IMR-90 (cell line): ENCODE measurements around the gene ASTN2. TPM values are rescaled to one million over a fixed set of nuclear protein-coding genes. Genes with fewer than 3 reads are reported as not detected.

Experiments used
- ATAC-seq: fragments of 200-7000 bp; cut with Tn5 transposase; 2 replicates; pipeline ENCODE4 v1.9.1; 2020; ENCODE audit warnings: low read depth, mild to moderate bottlenecking, moderate library complexity
- BruUV-seq: library from RNA; stranded (reverse); fragments of 400-500 nt; replicated peaks from 2 replicates; lab custom pipeline; 2021; lab: Mats Ljungman, UMichigan
- CTCF ChIA-PET: fragments of 300-600 bp; formaldehyde crosslinking; extraction: SDS; loops from one replicate; lab custom pipeline; 2021; ENCODE audit warnings: antibody characterized with exemption; lab: Yijun Ruan, JAX
- POLR2A ChIA-PET: fragments of 300-600 bp; sonication (Branson Sonifier 250); formaldehyde crosslinking; loops from one replicate; lab custom pipeline; 2022; ENCODE audit warnings: antibody characterized with exemption; ENCODE audit not compliant: unreplicated experiment; lab: Charles Lee
- DNase-seq: peaks from one replicate; pipeline ENCODE4 v3.0.0; 2013
- H2AFZ ChIP-seq: replicated peaks from 2 replicates; pipeline ENCODE3; 2013; ENCODE audit warnings: low read length, mild to moderate bottlenecking; ENCODE audit not compliant: poor library complexity
- H2AK5ac ChIP-seq: 2 replicates; pipeline ENCODE4 v1.6.1; 2013; ENCODE audit warnings: low read depth, low read length, inconsistent platforms
- H2AK9ac ChIP-seq: replicated peaks from 2 replicates; pipeline ENCODE3; 2013; ENCODE audit warnings: mild to moderate bottlenecking, low read depth, low read length, moderate library complexity; ENCODE audit not compliant: poor library complexity
- H2BK120ac ChIP-seq: 2 replicates; pipeline ENCODE4 v1.6.1; 2013; ENCODE audit warnings: low read depth, low read length, inconsistent platforms
- H2BK15ac ChIP-seq: 3 replicates; pipeline ENCODE4 v1.6.1; 2013; ENCODE audit warnings: low read depth, low read length, inconsistent platforms
- H2BK20ac ChIP-seq: 2 replicates; pipeline ENCODE4 v1.6.1; 2013; ENCODE audit warnings: low read depth, mild to moderate bottlenecking, inconsistent platforms, low read length, moderate library complexity
- H2BK5ac ChIP-seq: 2 replicates; pipeline ENCODE4 v1.6.1; 2013; ENCODE audit warnings: mild to moderate bottlenecking, low read depth, low read length, inconsistent platforms; ENCODE audit not compliant: poor library complexity, severe bottlenecking
- H3K14ac ChIP-seq: replicated peaks from 2 replicates; pipeline ENCODE4 v1.6.1; 2013; ENCODE audit warnings: low read depth, low read length, inconsistent platforms
- H3K18ac ChIP-seq: 2 replicates; pipeline ENCODE4 v1.6.1; 2013; ENCODE audit warnings: low read depth, low read length, control low read depth
- H3K23ac ChIP-seq: 2 replicates; pipeline ENCODE4 v1.6.1; 2013; ENCODE audit warnings: low read depth, low read length, inconsistent platforms
- H3K27ac ChIP-seq: 2 replicates; pipeline ENCODE4 v1.5.1; 2013; ENCODE audit warnings: mild to moderate bottlenecking, control low read depth, low read length; ENCODE audit not compliant: insufficient read depth
- H3K27me3 ChIP-seq: 2 replicates; pipeline ENCODE4 v1.6.1; 2013; ENCODE audit warnings: low read length; ENCODE audit not compliant: control insufficient read depth, insufficient read depth
- H3K36me3 ChIP-seq: 2 replicates; pipeline ENCODE4 v1.6.1; 2013; ENCODE audit warnings: low read length, mixed read lengths; ENCODE audit not compliant: control insufficient read depth, insufficient read depth
- H3K4ac ChIP-seq: 2 replicates; pipeline ENCODE4 v1.6.1; 2013; ENCODE audit warnings: low read depth, low read length, inconsistent platforms
- H3K4me1 ChIP-seq: 2 replicates; pipeline ENCODE4 v1.6.1; 2013; ENCODE audit warnings: low read length, mixed read lengths; ENCODE audit not compliant: control insufficient read depth, insufficient read depth
- H3K4me2 ChIP-seq: 2 replicates; pipeline ENCODE4 v1.6.1; 2013; ENCODE audit warnings: low read depth, mild to moderate bottlenecking, control low read depth, low read length, moderate library complexity
- H3K4me3 ChIP-seq: 2 replicates; pipeline ENCODE4 v1.5.1; 2013; ENCODE audit warnings: low read depth, mild to moderate bottlenecking, control low read depth, low read length, moderate library complexity; ENCODE audit not compliant: insufficient read depth
- H3K56ac ChIP-seq: 2 replicates; pipeline ENCODE4 v1.6.1; 2013; ENCODE audit warnings: low read length, inconsistent platforms; ENCODE audit not compliant: insufficient read depth; ENCODE audit errors: extremely low read depth
- H3K79me1 ChIP-seq, 2 experiments: 2 replicates each; pipeline ENCODE4 v1.6.1; 2013; ENCODE audit warnings: low read length in 2 of 2, inconsistent platforms in 1 of 2, low read depth in 1 of 2
- H3K9ac ChIP-seq: 2 replicates; pipeline ENCODE4 v1.6.1; 2013; ENCODE audit warnings: low read depth, low read length, control low read depth
- H3K9me1 ChIP-seq: 2 replicates; pipeline ENCODE4 v1.6.1; 2013; ENCODE audit warnings: low read length, inconsistent platforms; ENCODE audit not compliant: insufficient read depth
- H3K9me3 ChIP-seq: 2 replicates; pipeline ENCODE4 v1.6.1; 2013; ENCODE audit warnings: low read length; ENCODE audit not compliant: control insufficient read depth, insufficient read depth
- H4K20me1 ChIP-seq: 2 replicates; pipeline ENCODE4 v1.6.1; 2013; ENCODE audit warnings: low read length, inconsistent platforms; ENCODE audit not compliant: insufficient read depth
- H4K5ac ChIP-seq: 2 replicates; pipeline ENCODE4 v1.6.1; 2013; ENCODE audit warnings: mild to moderate bottlenecking, low read depth, low read length, control low read depth
- H4K8ac ChIP-seq, 2 experiments: 2 replicates each; pipeline ENCODE4 v1.6.1; 2013; ENCODE audit warnings: low read depth in 2 of 2, low read length in 2 of 2, control low read depth in 1 of 2, inconsistent platforms in 1 of 2
- H4K91ac ChIP-seq: 2 replicates; pipeline ENCODE4 v1.6.1; 2013; ENCODE audit warnings: low read depth, low read length, inconsistent platforms; ENCODE audit not compliant: insufficient read depth
- BHLHE40 ChIP-seq: fragments of 150-350 bp; IDR thresholded peaks from 2 replicates; pipeline ENCODE4 v1.6.1; 2016; ENCODE audit warnings: mild to moderate bottlenecking, low read depth, low read length
- CHD1 ChIP-seq: IDR thresholded peaks from 2 replicates; pipeline ENCODE4 v1.6.1; 2012; ENCODE audit warnings: low read depth, low read length, improper control_type of control experiment
- FOS ChIP-seq: fragments of 150-350 bp; IDR thresholded peaks from 2 replicates; pipeline ENCODE4 v1.6.1; 2016; ENCODE audit warnings: low read depth, low read length
- MAFK ChIP-seq: IDR thresholded peaks from 2 replicates; pipeline ENCODE4 v1.6.1; 2012; ENCODE audit warnings: low read depth, low read length, improper control_type of control experiment
- MAZ ChIP-seq: IDR thresholded peaks from 2 replicates; pipeline ENCODE4 v1.6.1; 2012; ENCODE audit warnings: low read depth, mild to moderate bottlenecking, low read length, improper control_type of control experiment, moderate library complexity, borderline replicate concordance
- MXI1 ChIP-seq: IDR thresholded peaks from 2 replicates; pipeline ENCODE4 v1.6.1; 2012; ENCODE audit warnings: low read depth, mild to moderate bottlenecking, low read length, moderate library complexity, borderline replicate concordance
- NFE2L2 ChIP-seq: fragments of 150-350 bp; IDR thresholded peaks from 2 replicates; pipeline ENCODE4 v1.6.1; 2016; ENCODE audit warnings: low read depth, mild to moderate bottlenecking, low read length
- POLR2A ChIP-seq: IDR thresholded peaks from 2 replicates; pipeline ENCODE4 v1.6.1; 2012; ENCODE audit warnings: mild to moderate bottlenecking, low read depth, low read length
- RAD21 ChIP-seq: IDR thresholded peaks from 2 replicates; pipeline ENCODE4 v1.6.1; 2012; ENCODE audit warnings: low read length, improper control_type of control experiment
- RCOR1 ChIP-seq: IDR thresholded peaks from 2 replicates; pipeline ENCODE4 v1.6.1; 2012; ENCODE audit warnings: mild to moderate bottlenecking, low read length, improper control_type of control experiment; ENCODE audit not compliant: insufficient replicate concordance
- RFX5 ChIP-seq: IDR thresholded peaks from 2 replicates; pipeline ENCODE4 v1.8.0; 2012; ENCODE audit warnings: low read depth, mild to moderate bottlenecking, low read length, moderate library complexity
- WGBS, 2 experiments: methylation state at CpG; one replicate each; pipeline versions ENCODE4 v1.1.5 to v1.1.7; 2013; ENCODE audit warnings: missing lambda C conversion rate in 2 of 2; ENCODE audit not compliant: insufficient read length in 1 of 2; ENCODE audit errors: extremely low coverage in 2 of 2; 5-methylcytosine and 5-hydroxymethylcytosine counted together
- dilution Hi-C: fragments of 300-500 bp; cut with HindIII; formaldehyde crosslinking; loops from one replicate; pipeline ENCODE4 v1.14.3; 2018; ENCODE audit warnings: low sequenced_read_pairs; ENCODE audit not compliant: unreplicated experiment
- in situ Hi-C: fragments of 300-500 bp; cut with MboI; formaldehyde crosslinking; loops from 3 replicates; pipeline ENCODE4 v1.14.3; 2019; ENCODE audit warnings: low sequenced_read_pairs, inconsistent platforms, mixed read lengths
- intact Hi-C: fragments of 100-400 bp; cut with micrococcal nuclease; formaldehyde crosslinking; loops from 2 replicates; pipeline ENCODE4 v1.10.0; 2022
- polyA plus RNA-seq, 3 experiments: library from polyadenylated mRNA; depleted of rRNA; stranded (reverse); fragments of >200 nt; gene quantifications; 2 replicates each; pipeline ENCODE4 v1.2.3, GENCODE V29; 2012; ENCODE audit warnings: low replicate concordance in 1 of 3
- total RNA-seq: library from RNA; depleted of rRNA; stranded (reverse); fragments of >200 nt; gene quantifications from 2 replicates; pipeline ENCODE4 v1.2.3, GENCODE V29; 2012
- TF ChIP-seq, protein P1 (sequence below): fragments of 150-350 bp; IDR thresholded peaks from 2 replicates; pipeline ENCODE4 v1.6.1; 2016; ENCODE audit warnings: low read depth, mild to moderate bottlenecking, low read length, moderate library complexity, borderline replicate concordance
- TF ChIP-seq, protein P2 (sequence below): conservative IDR thresholded peaks from 2 replicates; pipeline ENCODE4 v1.5.1; 2012; ENCODE audit warnings: mild to moderate bottlenecking, low read depth, low read length, improper control_type of control experiment
- TF ChIP-seq, protein P3 (sequence below): fragments of 150-350 bp; IDR thresholded peaks from 2 replicates; pipeline ENCODE4 v1.6.1; 2017; ENCODE audit warnings: mild to moderate bottlenecking, antibody characterized with exemption, low read length, low read depth

The ASTN2 gene
- total and polyA plus RNA-seq, 2 of the 4 experiments (the other 2 are of a cell fraction): 3.8 to 6.8 TPM

DNA sequence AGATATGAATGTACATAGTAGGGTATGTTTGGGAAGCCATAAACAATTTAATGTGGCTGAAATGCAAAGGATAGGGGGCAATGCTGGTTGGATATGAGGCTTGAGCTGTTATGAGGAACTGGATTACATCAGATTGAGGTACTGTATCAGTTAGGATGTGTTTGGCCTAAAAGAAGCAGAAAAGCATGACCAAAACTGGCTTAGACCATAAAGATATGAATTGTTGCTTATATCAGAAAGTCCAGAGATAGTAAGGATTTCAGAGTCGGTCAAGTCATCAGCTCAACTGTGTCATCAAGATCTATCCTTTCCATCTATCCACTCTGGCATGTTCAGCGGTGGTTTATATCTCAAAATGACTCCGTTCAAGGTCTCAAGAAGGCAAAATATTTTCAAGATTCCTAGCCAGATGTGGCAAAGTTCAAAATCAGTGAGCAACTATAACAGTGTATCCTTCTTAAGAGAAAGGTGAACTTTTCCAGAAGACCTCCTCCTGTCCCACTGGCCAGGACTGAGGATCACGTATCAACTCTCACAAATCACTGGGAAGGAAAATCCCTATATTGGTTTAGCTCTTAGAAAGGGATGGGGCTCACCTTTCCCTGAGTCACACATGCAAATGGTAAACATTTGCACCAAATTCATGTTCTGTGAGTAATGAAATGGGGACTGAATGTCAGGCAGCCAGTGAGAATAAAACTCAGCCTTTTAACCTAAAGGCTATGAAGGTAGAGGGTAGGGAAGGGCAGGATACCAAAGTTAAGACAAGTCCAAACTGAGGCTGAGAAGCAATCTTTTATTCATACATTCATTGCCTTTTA is 469.9 kb downstream of the ASTN2 start:
- CTCF ChIA-PET: no interaction called here

More for the DNA sequence above, 469.9 kb downstream of the ASTN2 start:
- H3K79me1 ChIP-seq: no peaks in the 10 kb centered on the region
- H4K8ac ChIP-seq: no peak overlapping the region
- no peak overlapping the region for H3K56ac ChIP-seq
- H3K9ac ChIP-seq: no peak overlapping the region
- H3K4me2 ChIP-seq: peak overlapping the region; percentile 2; the same call in 1 of the 2 replicates
- peak overlapping the region; percentile 69; the same call in 1 of the 2 replicates for H3K18ac ChIP-seq
- ATAC-seq: no peak
- no peak overlapping the region for H3K4me3 ChIP-seq
- no peaks in the 10 kb centered on the region for H3K9me3 ChIP-seq
- H3K4ac ChIP-seq: peak overlapping the region; percentile 0; the same call in 1 of the 2 replicates
- dilution Hi-C loops: no loop called here
- no peak overlapping the region for H3K23ac ChIP-seq
- no peak overlapping the region for H2BK120ac ChIP-seq
- H3K36me3 ChIP-seq: no peaks in the 10 kb centered on the region
- POLR2A ChIA-PET: no interaction called here
- H3K4me1 ChIP-seq: peaks cover 4% of the 10 kb centered on the region; the same call in 1 of the 2 replicates
- no peaks in the 10 kb centered on the region for H3K27me3 ChIP-seq
- H3K27ac ChIP-seq: no peak overlapping the region
- no peak overlapping the region for H2BK15ac ChIP-seq
- no peak overlapping the region for H4K5ac ChIP-seq
- in situ Hi-C loops: no loop called here
- peak; percentile 47 for DNase-seq
- H2BK20ac ChIP-seq: peak overlapping the region; percentile 2; the same call in 1 of the 2 replicates
- H3K9me1 ChIP-seq: no peaks in the 10 kb centered on the region; the same call in 1 of the 2 replicates
- no CpG with 5 or more reads among the region's 4 CpGs for WGBS, 2 experiments
- intact Hi-C loops: no loop called here
- H3K14ac ChIP-seq: no peak overlapping the region; the same call in 1 of the 2 replicates
- TF ChIP-seq BHLHE40 (no peak), RAD21 (no peak), NFE2L2 (no peak), MAFK (no peak), POLR2A (no peak), MAZ (no peak), RCOR1 (no peak), CHD1 (no peak), RFX5 (no peak), MXI1 (no peak), FOS (no peak)
- TF ChIP-seq, protein P1, sequence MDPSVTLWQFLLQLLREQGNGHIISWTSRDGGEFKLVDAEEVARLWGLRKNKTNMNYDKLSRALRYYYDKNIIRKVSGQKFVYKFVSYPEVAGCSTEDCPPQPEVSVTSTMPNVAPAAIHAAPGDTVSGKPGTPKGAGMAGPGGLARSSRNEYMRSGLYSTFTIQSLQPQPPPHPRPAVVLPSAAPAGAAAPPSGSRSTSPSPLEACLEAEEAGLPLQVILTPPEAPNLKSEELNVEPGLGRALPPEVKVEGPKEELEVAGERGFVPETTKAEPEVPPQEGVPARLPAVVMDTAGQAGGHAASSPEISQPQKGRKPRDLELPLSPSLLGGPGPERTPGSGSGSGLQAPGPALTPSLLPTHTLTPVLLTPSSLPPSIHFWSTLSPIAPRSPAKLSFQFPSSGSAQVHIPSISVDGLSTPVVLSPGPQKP: no peak
- TF ChIP-seq, protein P2, sequence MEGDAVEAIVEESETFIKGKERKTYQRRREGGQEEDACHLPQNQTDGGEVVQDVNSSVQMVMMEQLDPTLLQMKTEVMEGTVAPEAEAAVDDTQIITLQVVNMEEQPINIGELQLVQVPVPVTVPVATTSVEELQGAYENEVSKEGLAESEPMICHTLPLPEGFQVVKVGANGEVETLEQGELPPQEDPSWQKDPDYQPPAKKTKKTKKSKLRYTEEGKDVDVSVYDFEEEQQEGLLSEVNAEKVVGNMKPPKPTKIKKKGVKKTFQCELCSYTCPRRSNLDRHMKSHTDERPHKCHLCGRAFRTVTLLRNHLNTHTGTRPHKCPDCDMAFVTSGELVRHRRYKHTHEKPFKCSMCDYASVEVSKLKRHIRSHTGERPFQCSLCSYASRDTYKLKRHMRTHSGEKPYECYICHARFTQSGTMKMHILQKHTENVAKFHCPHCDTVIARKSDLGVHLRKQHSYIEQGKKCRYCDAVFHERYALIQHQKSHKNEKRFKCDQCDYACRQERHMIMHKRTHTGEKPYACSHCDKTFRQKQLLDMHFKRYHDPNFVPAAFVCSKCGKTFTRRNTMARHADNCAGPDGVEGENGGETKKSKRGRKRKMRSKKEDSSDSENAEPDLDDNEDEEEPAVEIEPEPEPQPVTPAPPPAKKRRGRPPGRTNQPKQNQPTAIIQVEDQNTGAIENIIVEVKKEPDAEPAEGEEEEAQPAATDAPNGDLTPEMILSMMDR: no peak
- TF ChIP-seq, protein P3, sequence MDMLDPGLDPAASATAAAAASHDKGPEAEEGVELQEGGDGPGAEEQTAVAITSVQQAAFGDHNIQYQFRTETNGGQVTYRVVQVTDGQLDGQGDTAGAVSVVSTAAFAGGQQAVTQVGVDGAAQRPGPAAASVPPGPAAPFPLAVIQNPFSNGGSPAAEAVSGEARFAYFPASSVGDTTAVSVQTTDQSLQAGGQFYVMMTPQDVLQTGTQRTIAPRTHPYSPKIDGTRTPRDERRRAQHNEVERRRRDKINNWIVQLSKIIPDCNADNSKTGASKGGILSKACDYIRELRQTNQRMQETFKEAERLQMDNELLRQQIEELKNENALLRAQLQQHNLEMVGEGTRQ: no peak
- BruUV-seq: no TSS peak
- no peak overlapping the region for H2AFZ ChIP-seq
- no peaks in the 10 kb centered on the region for H4K20me1 ChIP-seq
- H2AK9ac ChIP-seq: no peak overlapping the region
- no peak overlapping the region for H4K91ac ChIP-seq
- H2BK5ac ChIP-seq: no peak overlapping the region
- H2AK5ac ChIP-seq: no peak overlapping the region; the same call in 1 of the 2 replicates
